Endodermal cell (in vitro differentiated cells): ENCODE measurements around the gene CHERP. TPM values are rescaled to one million over a fixed set of nuclear protein-coding genes. Genes with fewer than 3 reads are reported as not detected.

Experiments
- DNase-seq: peaks from one replicate; pipeline ENCODE4 v3.0.0-alpha.2; 2017
- H3K27ac ChIP-seq: 2 replicates; pipeline ENCODE4 v1.5.1; 2013; ENCODE audit warnings: mild to moderate bottlenecking, low read depth, low read length, moderate library complexity
- H3K27me3 ChIP-seq: 2 replicates; pipeline ENCODE4 v1.6.1; 2013; ENCODE audit warnings: mild to moderate bottlenecking, low read length, moderate library complexity; ENCODE audit not compliant: insufficient read depth, control insufficient read depth, poor library complexity, severe bottlenecking
- H3K36me3 ChIP-seq: 2 replicates; pipeline ENCODE4 v1.7.0; 2013; ENCODE audit warnings: mild to moderate bottlenecking, low read length, moderate library complexity; ENCODE audit not compliant: control insufficient read depth, insufficient read depth
- H3K4me1 ChIP-seq: one replicate; pipeline ENCODE4 v1.7.0; 2013; ENCODE audit warnings: low read length; ENCODE audit not compliant: control insufficient read depth, insufficient read depth
- H3K4me3 ChIP-seq: 2 replicates; pipeline ENCODE4 v1.5.1; 2013; ENCODE audit warnings: mild to moderate bottlenecking, low read length, moderate library complexity
- H3K9ac ChIP-seq: 2 replicates; pipeline ENCODE4 v1.6.1; 2013; ENCODE audit warnings: mild to moderate bottlenecking, low read length, moderate library complexity; ENCODE audit not compliant: poor library complexity, severe bottlenecking; ENCODE audit errors: extremely low read depth
- H3K9me3 ChIP-seq: 2 replicates; pipeline ENCODE4 v1.6.1; 2013; ENCODE audit warnings: mild to moderate bottlenecking, low read length, moderate library complexity; ENCODE audit not compliant: control insufficient read depth
- H3K27ac Mint-ChIP-seq: 2 replicates; pipeline ENCODE4 v1.8.0; 2020; ENCODE audit warnings: mixed read lengths
- H3K27me3 Mint-ChIP-seq: 2 replicates; pipeline ENCODE4 v1.8.0; 2021; ENCODE audit warnings: mild to moderate bottlenecking, mixed read lengths; ENCODE audit not compliant: insufficient read depth
- H3K36me3 Mint-ChIP-seq: 2 replicates; pipeline ENCODE4 v1.8.0; 2020; ENCODE audit warnings: low read depth, mixed read lengths
- H3K4me1 Mint-ChIP-seq: 2 replicates; pipeline ENCODE4 v1.8.0; 2020; ENCODE audit warnings: mixed read lengths
- H3K4me3 Mint-ChIP-seq: 2 replicates; pipeline ENCODE4 v1.8.0; 2020; ENCODE audit warnings: mild to moderate bottlenecking, moderate library complexity, mixed read lengths
- H3K9me3 Mint-ChIP-seq: 2 replicates; pipeline ENCODE4 v1.8.0; 2020; ENCODE audit warnings: mild to moderate bottlenecking, mixed read lengths
- CTCF ChIP-seq: fragments of 200-600 bp; sonication (generic); conservative IDR thresholded peaks from 2 replicates; pipeline ENCODE4 v1.5.0; 2021; ENCODE audit warnings: antibody characterized with exemption, mild to moderate bottlenecking
- WGBS, 2 experiments: methylation state at CpG; one replicate each; pipeline versions ENCODE4 v1.1.5 to v1.1.7; 2013; ENCODE audit warnings: missing lambda C conversion rate in 2 of 2, mixed read lengths in 1 of 2; ENCODE audit not compliant: insufficient coverage in 1 of 2, insufficient read length in 1 of 2; 5-methylcytosine and 5-hydroxymethylcytosine counted together
- total RNA-seq, 2 donors: library from RNA; stranded (reverse); fragmentation: NEBNext Ultra II Directional in 1 of 2; extraction: Animal tissue kit (Norgen Biotek cat#: 25700) in 1 of 2; gene quantifications; 2 replicates in 1 of 2; 3 replicates in 1 of 2; pipeline ENCODE4 v1.2.1, GENCODE V29; 2021

CHERP gene
- total RNA-seq, 2 donors from 2014 or later = 69.5 to 71.5 TPM

- peaks cover 78% of the 10 kb centered on the region for H3K36me3 ChIP-seq
- no peak overlapping the region for H3K4me3 ChIP-seq
- H3K9me3 ChIP-seq = no peaks in the 10 kb centered on the region
- no peaks in the 10 kb centered on the region for H3K27me3 ChIP-seq
- Mint-ChIP-seq H3K27me3 (no peaks in the 10 kb centered on the region), H3K27ac (no peak overlapping the region), H3K9me3 (no peaks in the 10 kb centered on the region), H3K36me3 (peaks cover 65% of the 10 kb centered on the region), H3K4me3 (no peak overlapping the region), H3K4me1 (no peaks in the 10 kb centered on the region)
- no peak for DNase-seq
- TF ChIP-seq CTCF = no peak
- H3K27ac ChIP-seq = no peak overlapping the region
- H3K4me1 ChIP-seq = no peaks in the 10 kb centered on the region
- 96 to 97% methylated on average over 23 to 29 of the region's 29 CpGs for WGBS, 2 experiments
- H3K9ac ChIP-seq = no peak overlapping the region
Observed at GRCh38 chr19:16525751-16526481, 16.3 kb downstream of the CHERP start.

- WGBS, 2 experiments = 96 to 98% methylated on average over 37 to 54 of the region's 54 CpGs
- no peak overlapping the region for H3K9ac ChIP-seq
- peaks cover 75% of the 10 kb centered on the region for H3K36me3 ChIP-seq
- H3K4me3 ChIP-seq = no peak overlapping the region
- no peak overlapping the region for H3K27ac Mint-ChIP-seq
- H3K36me3 Mint-ChIP-seq = peaks cover 68% of the 10 kb centered on the region
- TF ChIP-seq CTCF = no peak
- H3K4me1 Mint-ChIP-seq = no peaks in the 10 kb centered on the region
- H3K9me3 Mint-ChIP-seq = no peaks in the 10 kb centered on the region
- no peaks in the 10 kb centered on the region for H3K27me3 Mint-ChIP-seq
- H3K4me3 Mint-ChIP-seq = no peak overlapping the region
- H3K27me3 ChIP-seq = no peaks in the 10 kb centered on the region
- no peaks in the 10 kb centered on the region for H3K4me1 ChIP-seq
- no peaks in the 10 kb centered on the region for H3K9me3 ChIP-seq
- no peak overlapping the region for H3K27ac ChIP-seq
- DNase-seq = no peak
Observed at GRCh38 chr19:16524991-16525734, 17.1 kb downstream of the CHERP start.

DNA sequence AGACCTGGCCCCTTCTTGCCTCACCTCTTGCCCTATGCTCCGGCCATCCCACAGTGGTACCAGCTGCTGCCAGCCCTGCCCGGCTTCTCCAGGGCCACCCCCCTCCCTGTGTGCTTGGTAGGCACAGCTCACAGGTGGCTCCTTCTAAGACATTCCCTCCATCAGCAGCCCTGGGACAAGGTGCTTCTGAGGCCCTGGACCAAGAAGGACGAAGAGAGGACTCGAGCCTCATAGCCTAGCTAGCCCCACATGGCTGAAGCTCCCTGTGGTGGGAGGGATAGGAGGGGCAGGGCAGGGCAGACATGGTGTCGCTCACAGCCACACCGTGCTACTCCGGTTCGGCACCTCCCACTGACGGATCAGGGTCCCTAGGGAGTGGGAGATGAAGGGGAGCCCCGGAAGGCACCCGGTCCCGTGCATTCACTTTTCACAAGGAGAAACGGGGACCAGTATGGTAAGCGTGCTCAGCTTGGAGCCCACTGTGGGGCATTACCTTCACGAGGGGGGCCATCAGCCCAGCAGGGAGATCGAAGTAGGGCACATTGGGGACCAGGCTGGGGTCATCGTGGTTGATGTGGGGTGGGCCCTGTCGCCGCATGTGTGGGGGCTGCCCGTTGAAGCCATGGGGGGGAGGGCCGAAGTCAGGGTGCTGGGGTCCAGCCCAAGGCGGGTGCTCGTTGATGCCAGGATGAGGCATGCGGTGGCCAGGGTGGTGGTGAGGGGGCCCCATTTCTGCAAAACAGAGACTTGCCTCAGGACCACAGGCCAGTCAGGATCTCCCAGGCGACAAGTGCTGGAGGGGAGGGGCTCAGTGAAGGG lies 19.5 kb downstream of the CHERP start:
- peaks cover 71% of the 10 kb centered on the region for H3K36me3 ChIP-seq
- Mint-ChIP-seq H3K27ac (no peak overlapping the region), H3K27me3 (no peaks in the 10 kb centered on the region), H3K4me1 (no peaks in the 10 kb centered on the region), H3K9me3 (no peaks in the 10 kb centered on the region), H3K36me3 (peaks cover 68% of the 10 kb centered on the region), H3K4me3 (no peak overlapping the region)
- no peak for TF ChIP-seq CTCF
- no peaks in the 10 kb centered on the region for H3K27me3 ChIP-seq
- H3K9ac ChIP-seq = no peak overlapping the region
- WGBS, 2 experiments = 93 to 96% methylated on average over 8 to 25 of the region's 25 CpGs
- no peak for DNase-seq
- no peaks in the 10 kb centered on the region for H3K4me1 ChIP-seq
- no peak overlapping the region for H3K27ac ChIP-seq
- no peak overlapping the region for H3K4me3 ChIP-seq
- H3K9me3 ChIP-seq = no peaks in the 10 kb centered on the region
